ENCODE data around the gene OXT.
A peak's percentile ranks its signal among the peaks of the same experiment; 100 is the strongest.
"Not testable (repeated sequence)": the region's sequence is repeated elsewhere in the genome, so short reads cannot be mapped to it uniquely, and the experiment has no call there.

Gene OXT

GRCh38 chr20:3071610-3072529 is at the start of gene OXT:
Gene OXT, plus strand, starts transcription at chr20:3071620. Its CDS starts 36 bp downstream, at chr20:3071656.
- DNase-seq, result no peak
- intact Hi-C loops (cut with DNase I), result no loop called here

- intact Hi-C loops (cut with DNase I), result no loop called here
Observed at GRCh38 chr20:3021777-3022176, 49.6 kb upstream of the OXT start.

DNA sequence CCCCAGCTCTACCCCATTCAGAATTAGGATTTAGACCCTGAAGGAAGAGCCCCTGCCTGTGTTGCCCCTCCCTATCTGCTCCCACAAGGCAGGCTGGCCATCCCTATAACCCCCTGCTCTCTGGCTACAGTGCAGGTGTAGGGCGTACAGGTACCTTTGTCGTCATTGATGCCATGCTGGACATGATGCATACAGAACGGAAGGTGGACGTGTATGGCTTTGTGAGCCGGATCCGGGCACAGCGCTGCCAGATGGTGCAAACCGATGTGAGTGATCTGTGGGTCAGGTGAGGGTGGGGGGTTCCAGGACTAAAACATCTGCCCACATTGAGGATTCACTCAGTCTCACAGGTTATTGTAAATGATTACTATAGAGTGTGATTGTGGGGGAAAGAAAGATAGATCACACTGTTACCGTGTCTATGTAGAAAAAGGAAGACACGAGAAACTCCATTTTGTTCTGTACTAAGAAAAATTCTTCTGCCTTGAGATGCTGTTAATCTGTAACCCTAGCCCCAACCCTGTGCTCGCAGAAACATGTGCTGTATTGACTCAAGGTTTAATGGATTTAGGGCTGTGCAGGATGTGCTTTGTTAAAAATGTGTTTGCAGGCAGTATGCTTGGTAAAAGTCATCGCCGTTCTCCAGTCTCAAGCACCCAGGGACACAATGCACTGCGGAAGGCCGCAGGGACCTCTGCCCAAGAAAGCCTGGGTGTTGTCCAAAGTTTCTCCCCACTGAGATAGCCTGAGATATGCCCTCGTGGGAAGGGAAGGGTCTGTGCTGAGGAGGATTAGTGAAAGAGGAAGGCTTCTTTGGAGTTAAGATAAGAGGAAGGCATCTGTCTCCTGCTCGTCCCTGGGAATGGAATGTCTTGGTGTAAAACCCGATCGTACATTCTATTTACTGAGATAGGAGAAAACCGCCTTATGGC is 48.6 kb upstream of the OXT start:
- intact Hi-C loops (cut with DNase I); DNase-seq: not testable (repeated sequence)

More at GRCh38 chr20:3021777-3022176, 49.6 kb upstream of the OXT start:
- no peak for DNase-seq

DNA sequence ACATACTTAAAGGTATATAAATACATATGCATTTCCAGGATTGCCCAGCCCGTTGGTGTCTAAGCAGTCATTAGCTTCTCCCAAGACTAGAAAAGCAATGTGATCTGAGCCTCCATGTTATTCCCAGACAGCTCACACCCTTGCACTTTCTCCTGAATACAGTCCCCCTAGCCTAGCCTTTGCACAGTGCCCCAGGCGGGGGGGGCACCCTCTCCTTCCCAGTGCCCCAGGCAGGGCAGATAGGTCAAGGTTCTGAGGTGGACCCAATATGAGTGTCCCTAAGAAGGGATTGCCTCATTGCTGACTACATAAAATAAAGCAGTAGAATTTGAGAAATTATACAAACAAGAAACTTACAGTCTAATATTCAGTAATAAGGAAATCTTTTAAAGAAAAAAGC is 43.4 kb upstream of the OXT start:
- no peak for DNase-seq
- intact Hi-C loops (cut with DNase I), result no loop called here

DNA sequence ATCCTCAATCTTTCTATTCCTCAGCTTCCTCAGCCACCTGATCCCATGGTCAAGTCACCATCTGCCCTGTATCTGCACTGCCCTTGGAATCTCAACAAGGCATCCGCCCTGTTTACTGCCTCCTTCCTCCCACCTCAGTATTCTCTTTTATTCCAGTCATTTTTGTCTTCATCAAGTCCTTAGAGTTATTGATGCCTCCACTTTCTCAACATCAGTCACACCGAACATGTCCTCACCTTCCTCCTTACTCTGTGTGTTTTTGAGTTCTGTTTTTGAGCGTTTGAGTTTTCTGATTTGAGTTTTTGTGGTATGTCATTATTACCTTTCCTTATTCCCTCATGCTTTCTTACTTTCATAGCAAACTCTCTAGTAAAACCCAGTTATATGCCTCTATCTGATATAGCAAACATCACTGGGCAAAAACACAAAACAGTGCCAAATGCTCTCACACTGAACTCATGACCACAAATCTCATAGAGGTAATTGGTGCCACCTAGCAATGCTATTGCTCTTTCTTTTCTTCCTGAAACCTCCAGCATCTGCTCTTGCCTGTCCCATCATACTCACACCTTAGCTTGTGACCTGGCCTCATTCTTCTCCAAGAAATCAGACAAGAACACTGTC is 39.8 kb upstream of the OXT start:
- no peak for DNase-seq
- intact Hi-C loops (cut with DNase I), result no loop called here

GRCh38 chr20:3032624-3033023 is 38.8 kb upstream of the OXT start:
- peak in 4 of 42 donors; percentile 15 to 32 (median 26) for DNase-seq
- intact Hi-C loops (cut with DNase I), result no loop called here

DNA sequence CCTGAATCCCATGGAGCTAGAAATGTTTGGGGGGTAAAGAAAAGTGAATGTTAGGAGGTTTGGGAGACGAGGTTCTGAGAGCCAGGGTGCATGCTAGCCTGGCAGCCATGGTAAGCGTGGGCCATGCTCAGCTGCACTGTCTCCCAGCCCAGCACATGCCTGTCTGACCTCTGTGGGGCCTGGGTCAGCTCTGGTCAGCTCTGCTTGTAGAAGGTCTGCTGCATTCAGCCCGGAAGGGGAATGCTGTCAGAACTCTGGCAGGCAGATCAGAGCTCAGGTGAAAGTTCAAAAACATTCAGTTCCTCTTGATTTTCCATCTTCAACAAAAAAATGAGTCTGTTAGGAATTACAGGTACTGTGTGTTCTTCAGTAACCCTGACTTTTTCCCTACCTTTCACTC is 33.8 kb upstream of the OXT start:
- no peak for DNase-seq
- intact Hi-C loops (cut with DNase I), result no loop called here

DNA sequence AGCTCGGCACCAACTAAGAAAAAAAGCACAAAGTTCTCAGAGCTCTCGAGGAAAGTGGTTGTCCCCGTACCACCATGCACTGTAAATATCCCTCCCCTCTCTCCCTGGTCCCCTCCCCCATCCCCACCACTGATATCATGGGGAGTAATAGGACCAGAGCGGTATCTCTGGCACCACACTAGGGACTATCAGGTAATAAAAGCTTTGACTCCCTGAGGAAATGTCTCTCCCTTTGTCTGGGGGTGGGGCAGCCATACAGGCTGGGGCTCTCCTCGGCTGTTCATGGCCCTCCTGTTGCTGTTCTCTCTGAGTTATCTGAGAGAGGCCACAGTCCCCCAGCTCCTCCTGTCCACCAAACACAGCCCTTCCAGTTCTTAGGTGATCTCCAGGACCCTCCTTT is 33.0 kb upstream of the OXT start:
- intact Hi-C loops (cut with DNase I), result no loop called here
- no peak for DNase-seq

DNA sequence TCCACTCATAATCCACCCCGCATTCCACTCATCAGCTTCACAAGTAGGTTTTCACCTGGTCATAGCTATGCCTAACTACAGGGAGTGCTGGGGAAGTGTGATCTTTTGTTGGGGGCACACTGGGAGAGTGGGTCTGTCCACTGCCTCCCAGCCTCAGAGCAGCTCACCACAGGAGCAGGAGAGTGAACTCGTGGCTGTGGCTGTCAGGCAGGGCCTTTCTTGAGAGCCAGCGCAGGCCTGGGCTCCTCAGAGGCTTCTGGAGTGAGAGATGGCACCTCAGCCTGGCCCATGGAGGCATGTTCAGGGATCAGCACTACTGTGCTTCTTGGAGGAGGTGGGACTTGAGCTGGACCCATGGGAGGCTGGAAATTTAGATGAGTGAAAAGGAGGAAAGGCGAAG is 32.0 kb upstream of the OXT start:
- DNase-seq, result no peak
- intact Hi-C loops (cut with DNase I), result no loop called here

GRCh38 chr20:3040086-3040485 is 31.3 kb upstream of the OXT start:
- DNase-seq, result no peak
- intact Hi-C loops (cut with DNase I), result loop anchor here (10.0 kb wide), 1 partner anchor 275 kb away; no protein-coding TSS in a partner anchor

DNA sequence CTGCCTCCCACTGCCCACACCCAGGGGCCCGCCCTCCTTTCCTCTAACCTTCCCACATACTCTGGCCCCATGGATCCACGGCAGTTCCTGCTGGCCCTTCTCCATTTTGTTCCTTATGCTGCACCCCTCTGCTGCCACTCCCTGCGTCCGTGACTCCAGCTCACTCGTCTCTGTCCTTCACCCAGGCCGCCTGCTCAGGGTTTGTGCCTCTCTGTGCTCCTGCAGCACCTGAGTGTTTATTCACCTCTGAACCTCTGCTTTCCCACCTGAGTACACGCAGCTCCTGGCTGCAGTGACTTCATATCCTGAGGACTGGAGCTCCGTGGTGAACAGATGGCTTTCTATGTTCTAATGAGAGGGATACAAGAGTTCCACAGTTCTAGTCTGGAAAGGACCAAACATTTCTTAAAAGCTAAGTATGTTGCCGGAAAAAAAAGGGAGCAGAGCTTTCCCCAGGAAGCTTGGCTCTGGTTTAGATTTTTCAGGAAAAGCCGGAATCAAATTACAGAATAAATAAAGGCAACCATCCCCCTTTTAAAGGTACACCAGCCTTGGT is 29.5 kb upstream of the OXT start:
- no peak for DNase-seq
- intact Hi-C loops (cut with DNase I), result loop anchor here (10.0 kb wide), 1 partner anchor 273 kb away; no protein-coding TSS in a partner anchor

GRCh38 chr20:3042625-3043024 is 28.8 kb upstream of the OXT start:
- DNase-seq, result peak in 4 of 42 donors; percentile 12 to 47 (median 14)

GRCh38 chr20:3043322-3043721 is 28.1 kb upstream of the OXT start, which contains the start of gene GNRH2:
Gene GNRH2, plus strand, starts transcription at chr20:3043622. Its CDS starts 793 bp downstream, at chr20:3044415.
- intact Hi-C loops (cut with DNase I), result loop anchor here (10.0 kb wide), 1 partner anchor 271 kb away; no protein-coding TSS in a partner anchor
- no peak for DNase-seq

More at GRCh38 chr20:3042625-3043024, 28.8 kb upstream of the OXT start:
- intact Hi-C loops (cut with DNase I), result loop anchor here (10.0 kb wide), 1 partner anchor 272 kb away; no protein-coding TSS in a partner anchor

DNA sequence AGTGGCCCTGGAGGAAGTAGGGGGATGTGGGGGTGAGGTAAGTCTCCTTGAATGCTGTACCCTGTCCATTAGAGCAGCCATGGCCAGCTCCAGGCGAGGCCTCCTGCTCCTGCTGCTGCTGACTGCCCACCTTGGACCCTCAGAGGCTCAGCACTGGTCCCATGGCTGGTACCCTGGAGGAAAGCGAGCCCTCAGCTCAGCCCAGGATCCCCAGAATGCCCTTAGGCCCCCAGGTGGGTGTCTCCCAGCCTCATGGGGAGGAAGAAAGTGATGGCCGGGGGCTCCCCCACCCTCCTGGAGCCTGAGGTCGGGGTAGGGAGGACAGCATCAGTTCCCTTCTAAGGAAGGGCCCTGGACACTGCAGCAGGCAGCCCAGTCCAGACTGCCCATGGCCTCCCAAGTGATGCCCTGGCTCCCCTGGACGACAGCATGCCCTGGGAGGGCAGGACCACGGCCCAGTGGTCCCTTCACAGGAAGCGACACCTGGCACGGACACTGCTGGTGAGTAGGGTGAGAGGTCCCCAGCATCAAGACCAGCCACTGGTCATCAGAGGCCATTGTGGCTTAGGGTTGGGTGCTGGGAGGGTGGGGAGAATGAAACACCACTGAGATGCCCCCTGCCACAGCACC is 27.0 kb upstream of the OXT start:
- intact Hi-C loops (cut with DNase I), result loop anchor here (10.0 kb wide), 1 partner anchor 270 kb away; no protein-coding TSS in a partner anchor
- no peak for DNase-seq

GRCh38 chr20:3045042-3045815 is 26.2 kb upstream of the OXT start:
- peak in 33 of 42 donors; percentile 50 to 89 (median 77) for DNase-seq
- intact Hi-C loops (cut with DNase I), result loop anchor here (5.0 to 10.0 kb wide), 2 partner anchors 173 to 270 kb away; partner anchors contain the start of gene PTPRA

GRCh38 chr20:3045816-3046676 is 25.4 kb upstream of the OXT start, which contains the start of gene MRPS26:
Gene MRPS26, plus strand, starts transcription at chr20:3046052. Its CDS starts 17 bp downstream, at chr20:3046069.
- intact Hi-C loops (cut with DNase I), result loop anchor here (5.0 to 10.0 kb wide), 2 partner anchors 174 to 269 kb away; partner anchors contain the start of gene PTPRA
- DNase-seq, result peak; percentile 72 to 96 (median 92)

Measured in head of caudate nucleus (tissue), 42 donors.